ENCODE measurements around the gene FOXD4L4.
"Not testable (repeated sequence)": the region's sequence is repeated elsewhere in the genome, so short reads cannot be mapped to it uniquely, and the experiment has no call there.

DNA sequence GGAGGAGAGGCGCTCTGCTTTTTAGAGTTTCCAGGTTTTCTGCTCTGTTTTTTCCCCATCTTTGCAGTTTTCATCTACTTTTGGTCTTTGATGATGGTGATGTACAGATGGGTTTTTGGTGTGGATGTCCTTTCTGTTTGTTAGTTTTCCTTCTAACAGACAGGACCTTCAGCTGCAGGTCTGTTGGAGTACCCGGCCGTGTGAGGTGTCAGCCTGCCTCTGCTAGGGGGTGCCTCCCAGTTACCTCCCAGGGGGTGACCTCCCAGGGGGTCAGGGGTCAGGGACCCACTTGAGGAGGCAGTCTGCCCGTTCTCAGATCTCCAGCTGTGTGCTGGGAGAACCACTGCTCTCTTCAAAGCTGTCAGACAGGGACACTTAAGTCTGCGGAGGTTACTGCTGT, 22.5 kb upstream of the FOXD4L4 start:
- TF ChIP-seq POLR2AphosphoS5 (IDR thresholded peaks at IDR 0.05; ENCODE audit: borderline replicate concordance, low read depth, low read length); EZH2 (IDR thresholded peaks at IDR 0.05); FOXP2 (optimal IDR thresholded peaks at IDR 0.05; ENCODE audit: control extremely low read depth, extremely low read length, insufficient read depth): not testable (repeated sequence)

Measured in SK-N-MC (cell line).